SK-N-SH (cell line): ENCODE measurements around the gene PKNOX2. TPM values are rescaled to one million over a fixed set of nuclear protein-coding genes. Genes with fewer than 3 reads are reported as not detected.

Experiments
- CTCF ChIA-PET: fragments of 300-600, 350-600 bp; formaldehyde crosslinking; extraction: SDS; loops from one replicate; lab custom pipeline; 2021; lab: Yijun Ruan, JAX
- POLR2A ChIA-PET: fragments of 350-600 bp; sonication (Branson Sonifier 250); formaldehyde crosslinking; extraction: SDS; loops from one replicate; lab custom pipeline; 2020; ENCODE audit warnings: antibody characterized with exemption, inconsistent platforms; lab: Yijun Ruan, JAX
- DNase-seq: peaks from one replicate; pipeline ENCODE4 v3.0.0; 2012
- H2AFZ ChIP-seq: fragments of 200-600 bp; sonication (generic); 2 replicates; pipeline ENCODE4 v1.8.1; 2016; ENCODE audit warnings: antibody characterized with exemption, mild to moderate bottlenecking, low read depth
- H3F3A ChIP-seq: fragments of 200-600 bp; sonication (generic); replicated peaks from 2 replicates; pipeline ENCODE3; 2016; ENCODE audit warnings: antibody characterized with exemption, mild to moderate bottlenecking; ENCODE audit not compliant: insufficient read depth
- H3K27ac ChIP-seq, 2 experiments: fragments of 200-500 bp in 1 of 2; fragments of 200-600 bp in 1 of 2; sonication (Bioruptor generic) in 1 of 2; sonication (generic), shearing (Covaris generic) in 1 of 2; 2 replicates each; pipeline versions ENCODE4 v1.5.1 to v1.6.1; 2014 to 2016; ENCODE audit warnings: low read depth in 2 of 2, inconsistent platforms in 1 of 2, low read length in 1 of 2, mild to moderate bottlenecking in 1 of 2, mixed read lengths in 1 of 2
- H3K27me3 ChIP-seq: fragments of 200-600 bp; sonication (generic), shearing (Covaris generic); 2 replicates; pipeline ENCODE4 v1.6.1; 2016; ENCODE audit warnings: mixed run types; ENCODE audit not compliant: insufficient read depth
- H3K36me3 ChIP-seq, 2 experiments: fragments of 200-500 bp in 1 of 2; fragments of 200-600 bp in 1 of 2; sonication (Bioruptor generic) in 1 of 2; sonication (generic) in 1 of 2; replicated peaks in 1 of 2; 2 replicates each; pipeline versions ENCODE3 to v1.5.1; 2014 to 2016; ENCODE audit warnings: low read length in 1 of 2, mild to moderate bottlenecking in 1 of 2; ENCODE audit not compliant: insufficient read depth in 2 of 2, control insufficient read depth in 1 of 2
- H3K4me1 ChIP-seq, 2 experiments: fragments of 200-500 bp in 1 of 2; fragments of 200-600 bp in 1 of 2; sonication (Bioruptor generic) in 1 of 2; sonication (generic), shearing (Covaris generic) in 1 of 2; 2 replicates each; pipeline versions ENCODE4 v1.5.1 to v1.6.1; 2014 to 2016; ENCODE audit warnings: low read depth in 1 of 2, low read length in 1 of 2, mixed run types in 1 of 2; ENCODE audit not compliant: insufficient read depth in 2 of 2, control insufficient read depth in 1 of 2
- H3K4me2 ChIP-seq: fragments of 200-600 bp; sonication (generic), shearing (Covaris generic); 2 replicates; pipeline ENCODE4 v1.6.1; 2017; ENCODE audit warnings: mixed run types
- H3K4me3 ChIP-seq, 2 experiments: fragments of 200-500 bp in 1 of 2; fragments of 200-600 bp in 1 of 2; sonication (Bioruptor generic) in 1 of 2; sonication (generic), shearing (Covaris generic) in 1 of 2; 2 replicates each; pipeline versions ENCODE4 v1.5.1 to v1.8.1; 2014 to 2016; ENCODE audit warnings: low read depth in 2 of 2, inconsistent platforms in 1 of 2, low read length in 1 of 2, mild to moderate bottlenecking in 1 of 2, mixed read lengths in 1 of 2, moderate library complexity in 1 of 2
- H3K79me2 ChIP-seq: fragments of 200-600 bp; sonication (generic); 2 replicates; pipeline ENCODE4 v1.8.1; 2017; ENCODE audit warnings: mild to moderate bottlenecking; ENCODE audit not compliant: insufficient read depth
- H3K9ac ChIP-seq: fragments of 200-600 bp; sonication (generic); 2 replicates; pipeline ENCODE4 v1.6.1; 2017; ENCODE audit warnings: mixed run types
- H3K9me2 ChIP-seq: fragments of 200-600 bp; sonication (generic); 2 replicates; pipeline ENCODE4 v1.6.1; 2017; ENCODE audit warnings: mixed run types
- H3K9me3 ChIP-seq: fragments of 200-600 bp; sonication (generic); 2 replicates; pipeline ENCODE4 v1.6.1; 2017; ENCODE audit warnings: mixed run types, mild to moderate bottlenecking, moderate library complexity
- H4K20me1 ChIP-seq: fragments of 200-600 bp; sonication (generic); 2 replicates; pipeline ENCODE4 v1.6.1; 2017; ENCODE audit warnings: mild to moderate bottlenecking, mixed run types; ENCODE audit not compliant: insufficient read depth
- CHD2 ChIP-seq: fragments of 150-350 bp; IDR thresholded peaks from 2 replicates; pipeline ENCODE4 v1.6.1; 2018; ENCODE audit warnings: low read length; ENCODE audit not compliant: partially characterized antibody
- ELF1 ChIP-seq: IDR thresholded peaks from 2 replicates; pipeline ENCODE4 v1.4.0; 2012
- FOXJ3 ChIP-seq: sonication (generic); formaldehyde crosslinking; IDR thresholded peaks from 2 replicates; pipeline ENCODE4 v1.5.1; 2020; ENCODE audit warnings: mild to moderate bottlenecking, missing genetic modification reagents
- GABPA ChIP-seq: IDR thresholded peaks from 2 replicates; pipeline ENCODE4 v1.4.0; 2012; ENCODE audit warnings: low read depth, mild to moderate bottlenecking
- NRF1 ChIP-seq: IDR thresholded peaks from 2 replicates; pipeline ENCODE4 v1.6.1; 2012; ENCODE audit warnings: low read depth, mild to moderate bottlenecking, low read length
- POLR2AphosphoS5 ChIP-seq: IDR thresholded peaks from 2 replicates; pipeline ENCODE4 v1.6.1; 2012; ENCODE audit warnings: low read depth, low read length
- RAD21 ChIP-seq: IDR thresholded peaks from 2 replicates; pipeline ENCODE4 v1.6.1; 2012; ENCODE audit warnings: mild to moderate bottlenecking, low read length
- RCOR1 ChIP-seq: fragments of 150-350 bp; IDR thresholded peaks from 2 replicates; pipeline ENCODE4 v1.6.1; 2017; ENCODE audit warnings: antibody characterized with exemption, low read length
- SIN3A ChIP-seq: IDR thresholded peaks from 2 replicates; pipeline ENCODE4 v1.6.1; 2012; ENCODE audit warnings: low read depth, mild to moderate bottlenecking, low read length, moderate library complexity, borderline replicate concordance
- SMC3 ChIP-seq: IDR thresholded peaks from 2 replicates; pipeline ENCODE4 v1.6.1; 2012; ENCODE audit warnings: low read depth, low read length, improper control_type of control experiment
- TAF1 ChIP-seq: IDR thresholded peaks from 2 replicates; pipeline ENCODE4 v1.6.1; 2012; ENCODE audit warnings: low read depth, mild to moderate bottlenecking, low read length, moderate library complexity, borderline replicate concordance
- TEAD4 ChIP-seq: IDR thresholded peaks from 2 replicates; pipeline ENCODE4 v1.4.0; 2012; ENCODE audit warnings: mild to moderate bottlenecking, borderline replicate concordance; ENCODE audit not compliant: insufficient read depth
- YY1 ChIP-seq: IDR thresholded peaks from 2 replicates; pipeline ENCODE4 v1.4.0; 2012; ENCODE audit warnings: low read depth, mild to moderate bottlenecking
- WGBS: methylation state at CpG from one replicate; pipeline ENCODE4 v1.1.6; 2017; ENCODE audit warnings: low lambda C conversion rate; 5-methylcytosine and 5-hydroxymethylcytosine counted together
- polyA plus RNA-seq, 3 experiments: library from polyadenylated mRNA; depleted of rRNA; stranded (reverse); fragments of >200 nt; gene quantifications; 2 replicates each; pipeline ENCODE4 v1.2.3, GENCODE V29; 2012
- TF ChIP-seq, protein P1 (sequence below): IDR thresholded peaks from 2 replicates; pipeline ENCODE4 v1.4.0; 2012; ENCODE audit warnings: low read depth, borderline replicate concordance
- TF ChIP-seq, protein P2 (sequence below): IDR thresholded peaks from 2 replicates; pipeline ENCODE4 v1.6.1; 2012; ENCODE audit warnings: mild to moderate bottlenecking, low read depth, low read length, moderate library complexity
- TF ChIP-seq, protein P3 (sequence below): IDR thresholded peaks from 2 replicates; pipeline ENCODE4 v1.4.0; 2012; ENCODE audit warnings: low read depth
- TF ChIP-seq, protein P4 (sequence below): fragments of 150-350 bp; IDR thresholded peaks from 2 replicates; pipeline ENCODE4 v1.6.1; 2016; ENCODE audit warnings: mild to moderate bottlenecking, low read depth, low read length

Gene PKNOX2
- polyA plus RNA-seq, 1 of the 3 experiments (the other 2 are of a cell fraction) = 0.02 TPM

DNA sequence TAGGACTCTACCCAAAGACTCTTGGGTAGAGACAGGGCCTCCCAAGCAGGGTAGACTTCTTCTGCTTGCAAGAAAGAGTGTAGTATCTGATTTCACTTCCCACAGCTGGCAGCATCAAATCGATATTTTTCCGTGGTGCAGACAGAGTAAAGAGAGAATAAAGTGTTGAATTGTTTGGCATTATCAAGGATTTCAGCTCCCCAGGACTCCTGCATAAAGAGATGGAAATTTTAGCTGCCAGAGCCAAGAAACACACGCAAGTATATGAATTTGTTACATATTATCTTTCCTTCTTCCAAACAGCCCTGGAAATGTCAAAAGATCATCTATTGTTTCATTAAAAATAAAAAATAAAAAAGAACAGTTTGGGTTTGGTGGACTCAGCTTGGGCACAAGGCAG is 136.8 kb downstream of the PKNOX2 start:
- Histone ChIP-seq H3K9me3 (no peaks in the 10 kb centered on the region), H3K4me3 (no peak overlapping the region), H4K20me1 (no peaks in the 10 kb centered on the region), H3K4me1 (peaks cover 0 to 8% of the 10 kb centered on the region in 2 experiments; a peak in 1 of 4 replicates), H3K79me2 (no peaks in the 10 kb centered on the region), H3K27ac (no peak overlapping the region), H3K9me2 (no peaks in the 10 kb centered on the region), H3K27me3 (peaks cover 3% of the 10 kb centered on the region; the same call in 1 of the 2 replicates), H3K4me2 (no peak overlapping the region), H3K36me3 (no peaks in the 10 kb centered on the region), H3K9ac (no peak overlapping the region), H2AFZ (no peak overlapping the region), H3F3A (no peaks in the 10 kb centered on the region)
- CTCF ChIA-PET = interaction anchor here (0.7 to 1.8 kb wide), 4 partner anchors 12 to 103 kb away, joined by 3 to 7 read pairs (median 5); no protein-coding TSS in a partner anchor
- 35% methylated on average over 3 of the region's 3 CpGs for WGBS
- POLR2A ChIA-PET = no interaction called here
- no peak for TF ChIP-seq SMC3
- TF ChIP-seq GABPA = no peak
- TF ChIP-seq RCOR1 = no peak
- no peak for TF ChIP-seq RAD21
- TF ChIP-seq, protein P1, sequence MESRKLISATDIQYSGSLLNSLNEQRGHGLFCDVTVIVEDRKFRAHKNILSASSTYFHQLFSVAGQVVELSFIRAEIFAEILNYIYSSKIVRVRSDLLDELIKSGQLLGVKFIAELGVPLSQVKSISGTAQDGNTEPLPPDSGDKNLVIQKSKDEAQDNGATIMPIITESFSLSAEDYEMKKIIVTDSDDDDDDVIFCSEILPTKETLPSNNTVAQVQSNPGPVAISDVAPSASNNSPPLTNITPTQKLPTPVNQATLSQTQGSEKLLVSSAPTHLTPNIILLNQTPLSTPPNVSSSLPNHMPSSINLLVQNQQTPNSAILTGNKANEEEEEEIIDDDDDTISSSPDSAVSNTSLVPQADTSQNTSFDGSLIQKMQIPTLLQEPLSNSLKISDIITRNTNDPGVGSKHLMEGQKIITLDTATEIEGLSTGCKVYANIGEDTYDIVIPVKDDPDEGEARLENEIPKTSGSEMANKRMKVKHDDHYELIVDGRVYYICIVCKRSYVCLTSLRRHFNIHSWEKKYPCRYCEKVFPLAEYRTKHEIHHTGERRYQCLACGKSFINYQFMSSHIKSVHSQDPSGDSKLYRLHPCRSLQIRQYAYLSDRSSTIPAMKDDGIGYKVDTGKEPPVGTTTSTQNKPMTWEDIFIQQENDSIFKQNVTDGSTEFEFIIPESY = no peak
- no peak for TF ChIP-seq CHD2
- TF ChIP-seq TAF1 = no peak
- TF ChIP-seq NRF1 = no peak
- no peak for TF ChIP-seq TEAD4
- TF ChIP-seq, protein P2, sequence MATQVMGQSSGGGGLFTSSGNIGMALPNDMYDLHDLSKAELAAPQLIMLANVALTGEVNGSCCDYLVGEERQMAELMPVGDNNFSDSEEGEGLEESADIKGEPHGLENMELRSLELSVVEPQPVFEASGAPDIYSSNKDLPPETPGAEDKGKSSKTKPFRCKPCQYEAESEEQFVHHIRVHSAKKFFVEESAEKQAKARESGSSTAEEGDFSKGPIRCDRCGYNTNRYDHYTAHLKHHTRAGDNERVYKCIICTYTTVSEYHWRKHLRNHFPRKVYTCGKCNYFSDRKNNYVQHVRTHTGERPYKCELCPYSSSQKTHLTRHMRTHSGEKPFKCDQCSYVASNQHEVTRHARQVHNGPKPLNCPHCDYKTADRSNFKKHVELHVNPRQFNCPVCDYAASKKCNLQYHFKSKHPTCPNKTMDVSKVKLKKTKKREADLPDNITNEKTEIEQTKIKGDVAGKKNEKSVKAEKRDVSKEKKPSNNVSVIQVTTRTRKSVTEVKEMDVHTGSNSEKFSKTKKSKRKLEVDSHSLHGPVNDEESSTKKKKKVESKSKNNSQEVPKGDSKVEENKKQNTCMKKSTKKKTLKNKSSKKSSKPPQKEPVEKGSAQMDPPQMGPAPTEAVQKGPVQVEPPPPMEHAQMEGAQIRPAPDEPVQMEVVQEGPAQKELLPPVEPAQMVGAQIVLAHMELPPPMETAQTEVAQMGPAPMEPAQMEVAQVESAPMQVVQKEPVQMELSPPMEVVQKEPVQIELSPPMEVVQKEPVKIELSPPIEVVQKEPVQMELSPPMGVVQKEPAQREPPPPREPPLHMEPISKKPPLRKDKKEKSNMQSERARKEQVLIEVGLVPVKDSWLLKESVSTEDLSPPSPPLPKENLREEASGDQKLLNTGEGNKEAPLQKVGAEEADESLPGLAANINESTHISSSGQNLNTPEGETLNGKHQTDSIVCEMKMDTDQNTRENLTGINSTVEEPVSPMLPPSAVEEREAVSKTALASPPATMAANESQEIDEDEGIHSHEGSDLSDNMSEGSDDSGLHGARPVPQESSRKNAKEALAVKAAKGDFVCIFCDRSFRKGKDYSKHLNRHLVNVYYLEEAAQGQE = no peak
- TF ChIP-seq YY1 = no peak
- TF ChIP-seq, protein P3, sequence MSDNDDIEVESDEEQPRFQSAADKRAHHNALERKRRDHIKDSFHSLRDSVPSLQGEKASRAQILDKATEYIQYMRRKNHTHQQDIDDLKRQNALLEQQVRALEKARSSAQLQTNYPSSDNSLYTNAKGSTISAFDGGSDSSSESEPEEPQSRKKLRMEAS = no peak
- no peak for TF ChIP-seq POLR2AphosphoS5
- no peak for TF ChIP-seq SIN3A
- TF ChIP-seq ELF1 = no peak
- TF ChIP-seq, protein P4, sequence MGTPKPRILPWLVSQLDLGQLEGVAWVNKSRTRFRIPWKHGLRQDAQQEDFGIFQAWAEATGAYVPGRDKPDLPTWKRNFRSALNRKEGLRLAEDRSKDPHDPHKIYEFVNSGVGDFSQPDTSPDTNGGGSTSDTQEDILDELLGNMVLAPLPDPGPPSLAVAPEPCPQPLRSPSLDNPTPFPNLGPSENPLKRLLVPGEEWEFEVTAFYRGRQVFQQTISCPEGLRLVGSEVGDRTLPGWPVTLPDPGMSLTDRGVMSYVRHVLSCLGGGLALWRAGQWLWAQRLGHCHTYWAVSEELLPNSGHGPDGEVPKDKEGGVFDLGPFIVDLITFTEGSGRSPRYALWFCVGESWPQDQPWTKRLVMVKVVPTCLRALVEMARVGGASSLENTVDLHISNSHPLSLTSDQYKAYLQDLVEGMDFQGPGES = no peak
- no peak for TF ChIP-seq FOXJ3
- no peak for DNase-seq
